ENCODE results near the gene GINS3.

DNA sequence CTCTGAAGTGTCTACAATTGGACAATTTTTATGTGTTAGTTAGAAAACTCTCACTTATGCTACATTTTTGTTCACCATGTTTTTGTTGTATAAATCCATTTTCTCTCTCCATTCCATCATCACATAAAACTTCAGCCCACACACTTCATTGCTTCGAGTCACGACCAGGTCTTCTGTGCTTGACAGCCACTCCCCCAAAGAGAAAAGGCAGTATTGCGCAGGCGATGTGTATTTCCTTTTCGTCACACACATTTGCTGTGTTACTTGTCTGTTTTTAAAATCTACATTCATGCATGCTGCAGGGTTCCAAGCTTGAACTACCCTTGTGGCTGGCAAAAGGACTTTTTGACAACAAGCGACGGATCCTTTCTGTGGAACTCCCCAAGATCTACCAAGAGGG, 10.5 kb downstream of the GINS3 start:
- TF ChIP-seq, protein P1, sequence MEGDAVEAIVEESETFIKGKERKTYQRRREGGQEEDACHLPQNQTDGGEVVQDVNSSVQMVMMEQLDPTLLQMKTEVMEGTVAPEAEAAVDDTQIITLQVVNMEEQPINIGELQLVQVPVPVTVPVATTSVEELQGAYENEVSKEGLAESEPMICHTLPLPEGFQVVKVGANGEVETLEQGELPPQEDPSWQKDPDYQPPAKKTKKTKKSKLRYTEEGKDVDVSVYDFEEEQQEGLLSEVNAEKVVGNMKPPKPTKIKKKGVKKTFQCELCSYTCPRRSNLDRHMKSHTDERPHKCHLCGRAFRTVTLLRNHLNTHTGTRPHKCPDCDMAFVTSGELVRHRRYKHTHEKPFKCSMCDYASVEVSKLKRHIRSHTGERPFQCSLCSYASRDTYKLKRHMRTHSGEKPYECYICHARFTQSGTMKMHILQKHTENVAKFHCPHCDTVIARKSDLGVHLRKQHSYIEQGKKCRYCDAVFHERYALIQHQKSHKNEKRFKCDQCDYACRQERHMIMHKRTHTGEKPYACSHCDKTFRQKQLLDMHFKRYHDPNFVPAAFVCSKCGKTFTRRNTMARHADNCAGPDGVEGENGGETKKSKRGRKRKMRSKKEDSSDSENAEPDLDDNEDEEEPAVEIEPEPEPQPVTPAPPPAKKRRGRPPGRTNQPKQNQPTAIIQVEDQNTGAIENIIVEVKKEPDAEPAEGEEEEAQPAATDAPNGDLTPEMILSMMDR (IDR thresholded peaks at IDR 0.05 in 4 of 5, conservative IDR thresholded peaks at IDR 0.05 in 1 of 5): no peak
- TF ChIP-seq POLR2A (IDR thresholded peaks at IDR 0.05): no peak

Measured in gastrocnemius medialis (tissue), 4 donors.